ENCODE results near the gene SMARCD2.

Gene SMARCD2

DNA sequence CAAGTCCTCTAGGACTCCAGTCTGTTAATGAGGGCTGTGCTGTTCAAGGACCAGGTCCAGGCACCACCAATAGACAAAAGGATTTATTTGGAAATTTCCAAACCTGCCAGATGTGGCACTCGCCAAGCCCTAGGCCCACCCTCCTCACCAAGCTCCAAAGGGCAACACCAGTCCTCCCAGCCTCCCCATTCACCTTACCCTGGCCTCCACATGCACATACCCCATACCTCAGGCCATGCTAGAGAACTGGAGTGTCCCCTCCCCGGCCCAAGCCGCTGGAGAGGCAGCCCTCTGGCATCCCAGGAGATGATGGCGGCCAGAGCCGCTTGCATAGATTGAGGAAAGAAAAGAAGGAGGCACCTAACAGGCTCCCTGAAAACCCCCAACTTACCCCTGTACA lies 10.5 kb downstream of the SMARCD2 start:
- FAIRE-seq, result no peak

DNA sequence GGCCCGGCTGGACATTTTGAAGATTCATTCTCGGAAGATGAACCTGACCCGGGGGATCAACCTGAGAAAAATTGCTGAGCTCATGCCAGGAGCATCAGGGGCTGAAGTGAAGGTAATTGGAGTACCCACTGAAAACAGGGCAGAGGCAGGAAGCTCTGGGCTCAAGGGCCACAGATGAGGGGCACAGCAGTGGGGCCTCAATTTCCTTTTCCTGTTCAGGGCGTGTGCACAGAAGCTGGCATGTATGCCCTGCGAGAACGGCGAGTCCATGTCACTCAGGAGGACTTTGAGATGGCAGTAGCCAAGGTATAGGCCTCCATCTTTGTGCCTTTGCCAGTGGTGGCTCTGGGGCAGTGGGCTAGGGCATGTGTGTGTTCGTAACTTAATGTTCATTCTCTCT lies 11.0 kb downstream of the SMARCD2 start:
- FAIRE-seq, result no peak

DNA sequence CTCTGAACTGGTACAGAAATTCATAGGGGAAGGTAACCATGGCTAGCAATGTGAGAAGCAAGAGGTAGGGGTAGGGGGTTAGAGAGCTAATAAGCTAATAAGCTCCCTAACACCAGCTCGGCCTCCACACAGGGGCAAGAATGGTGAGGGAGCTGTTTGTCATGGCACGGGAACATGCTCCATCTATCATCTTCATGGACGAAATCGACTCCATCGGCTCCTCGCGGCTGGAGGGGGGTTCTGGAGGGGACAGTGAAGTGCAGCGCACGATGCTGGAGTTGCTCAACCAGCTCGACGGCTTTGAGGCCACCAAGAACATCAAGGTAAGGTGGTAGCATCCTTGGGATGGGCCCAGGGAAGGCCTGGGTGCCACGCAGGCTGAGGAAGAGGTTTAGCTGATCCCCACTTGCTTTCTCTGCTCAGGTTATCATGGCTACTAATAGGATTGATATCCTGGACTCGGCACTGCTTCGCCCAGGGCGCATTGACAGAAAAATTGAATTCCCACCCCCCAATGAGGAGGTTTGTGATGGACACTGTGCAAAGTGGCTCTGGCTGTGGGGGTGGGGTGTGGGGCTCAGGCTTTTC lies 11.5 kb downstream of the SMARCD2 start:
- FAIRE-seq, result no peak

DNA sequence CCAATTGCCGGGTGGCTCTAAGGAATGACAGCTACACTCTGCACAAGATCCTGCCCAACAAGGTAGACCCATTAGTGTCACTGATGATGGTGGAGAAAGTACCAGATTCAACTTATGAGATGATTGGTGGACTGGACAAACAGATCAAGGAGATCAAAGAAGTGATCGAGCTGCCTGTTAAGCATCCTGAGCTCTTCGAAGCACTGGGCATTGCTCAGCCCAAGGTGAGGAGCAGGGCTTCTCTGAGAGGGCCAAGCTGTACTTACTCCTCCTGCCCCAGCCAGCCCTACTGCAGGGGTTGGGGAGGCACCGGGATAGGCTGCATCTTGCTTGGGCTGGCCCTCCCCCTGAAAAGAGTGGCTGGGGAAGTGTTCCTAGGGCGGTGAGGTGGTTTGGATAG lies 12.2 kb downstream of the SMARCD2 start:
- FAIRE-seq, result no peak

DNA sequence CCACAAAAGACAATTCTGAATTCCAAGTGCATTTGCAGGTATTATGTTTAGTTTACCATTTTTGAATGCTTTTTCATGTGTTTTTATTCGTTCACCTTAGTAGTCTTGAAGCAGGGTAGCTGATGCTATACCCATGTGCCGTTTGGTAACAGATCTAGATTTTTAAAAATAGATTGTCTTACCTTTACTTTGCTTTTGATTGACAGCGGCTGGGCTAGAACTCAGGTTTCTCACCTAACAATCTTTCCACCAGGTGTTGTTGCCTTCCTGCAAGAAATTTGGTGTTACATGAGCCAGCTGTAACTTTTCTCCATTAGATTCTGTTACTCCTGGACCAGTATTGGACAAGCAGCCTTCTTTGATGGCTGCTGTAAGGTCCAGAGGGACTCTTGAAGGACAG lies 13.5 kb downstream of the SMARCD2 start:
- FAIRE-seq, result no peak

DNA sequence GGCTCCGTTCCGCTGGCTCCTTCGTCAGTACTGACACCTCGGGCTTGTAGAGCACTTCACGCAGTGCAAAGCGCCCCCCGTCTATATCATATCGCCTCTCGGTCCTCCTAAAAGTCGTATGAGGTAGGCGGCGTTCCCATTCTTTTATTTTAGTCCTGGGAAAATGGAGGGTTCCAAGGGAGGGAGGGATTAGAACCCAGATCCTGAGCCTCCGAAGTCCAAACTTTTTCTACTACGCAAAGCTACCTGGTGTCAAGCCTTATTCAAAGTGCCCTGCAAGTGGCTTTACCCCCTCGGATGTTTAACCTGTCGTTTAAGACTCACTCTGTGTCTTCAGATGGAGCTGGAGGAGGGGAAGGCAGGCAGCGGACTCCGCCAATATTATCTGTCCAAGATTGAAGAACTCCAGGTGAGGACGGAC lies 14.7 kb downstream of the SMARCD2 start:
- no peak for FAIRE-seq

DNA sequence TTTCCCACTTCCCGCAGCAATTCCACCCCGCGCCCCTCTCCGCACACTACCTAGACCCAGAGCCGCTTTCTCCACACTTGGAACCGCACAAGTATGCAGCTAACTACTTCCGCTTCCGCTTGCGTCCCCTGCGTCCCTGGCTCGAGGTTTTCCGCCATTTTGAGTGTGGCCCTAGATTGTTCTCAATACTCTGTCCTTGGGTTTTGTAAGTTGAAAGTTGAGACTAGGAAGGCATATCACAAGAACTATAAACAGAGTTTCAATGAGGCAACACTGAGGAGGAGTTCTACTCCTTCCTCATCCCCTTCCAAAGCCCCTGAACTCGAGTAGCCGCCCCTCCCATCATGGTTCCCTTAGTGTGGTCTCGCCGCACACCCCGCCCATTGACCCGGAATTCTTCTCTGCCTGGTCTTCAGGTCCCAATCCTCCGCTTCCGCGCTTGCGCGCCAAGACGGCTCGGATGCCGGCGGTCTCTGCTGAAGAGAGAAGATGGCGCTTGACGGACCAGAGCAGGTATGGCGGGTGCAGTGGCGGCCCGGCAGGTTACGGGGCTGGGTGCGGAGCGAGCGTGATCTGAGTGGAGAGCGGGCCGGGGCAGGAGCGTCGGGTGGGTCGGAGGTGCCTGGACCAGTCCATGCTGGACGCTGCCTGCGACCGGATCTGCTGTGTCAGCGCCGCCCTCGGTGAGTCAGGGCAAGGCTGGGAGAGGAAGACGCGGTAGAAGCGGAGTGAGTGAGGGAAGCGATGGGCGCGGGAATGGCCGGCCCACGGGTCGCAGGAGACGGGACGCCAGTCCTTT lies 15.3 kb downstream of the SMARCD2 start, which contains the start of the genes FTSJ3 and PSMC5:
FTSJ3 (minus strand) TSS at position 662 of the 799 bp plus-strand sequence. CDS start 761 bp downstream, outside the sequence.
PSMC5 (plus strand) TSS at position 430 of the 799 bp plus-strand sequence; CDS start at position 490, 60 bp downstream.
- no peak for FAIRE-seq

DNA sequence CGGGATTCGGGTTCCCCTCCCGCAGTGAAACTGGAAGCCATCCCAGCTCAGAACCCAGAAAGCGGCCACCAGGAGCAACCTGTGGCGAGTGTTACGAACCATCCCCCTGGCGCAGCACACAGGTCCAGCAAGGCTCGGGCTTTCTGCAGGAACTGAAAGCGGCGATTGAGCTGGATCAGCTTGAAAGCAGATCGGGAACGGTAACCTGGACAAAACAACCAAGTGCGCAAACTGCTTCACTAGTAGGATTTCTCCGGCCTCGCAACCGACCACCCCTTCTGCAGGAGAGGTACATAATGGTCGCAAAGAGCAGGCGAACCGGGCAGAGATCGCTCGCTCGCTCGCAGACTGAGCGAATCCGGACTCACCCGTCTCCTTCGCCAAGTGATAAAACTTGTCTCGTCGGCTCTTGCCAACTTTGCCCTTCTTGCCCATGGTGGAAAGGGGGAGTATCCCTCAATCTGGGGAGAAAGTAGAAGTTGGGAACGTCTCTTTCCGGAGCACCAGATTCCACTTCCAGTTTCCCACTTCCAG lies 15.9 kb downstream of the SMARCD2 start:
- no peak for FAIRE-seq

DNA sequence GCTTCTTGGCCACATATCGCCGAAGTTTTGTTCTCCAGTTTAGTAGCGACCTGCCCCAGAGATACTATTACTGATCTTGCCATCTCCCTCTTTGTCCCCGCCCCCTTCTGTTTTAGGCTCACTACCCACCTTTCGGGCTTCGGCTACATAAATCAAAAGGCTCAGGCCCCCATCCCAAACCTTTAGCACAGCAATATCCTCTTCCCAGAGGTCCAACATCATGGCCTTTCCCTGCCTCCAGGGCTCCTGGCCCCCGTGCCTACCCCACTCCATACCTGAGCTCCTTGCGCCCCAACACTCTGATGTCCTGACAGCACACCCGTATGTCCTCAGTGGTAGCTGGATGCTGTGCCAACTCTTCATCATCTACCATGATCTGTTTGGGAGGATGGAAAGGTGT lies 18.1 kb downstream of the SMARCD2 start:
- no peak for FAIRE-seq

DNA sequence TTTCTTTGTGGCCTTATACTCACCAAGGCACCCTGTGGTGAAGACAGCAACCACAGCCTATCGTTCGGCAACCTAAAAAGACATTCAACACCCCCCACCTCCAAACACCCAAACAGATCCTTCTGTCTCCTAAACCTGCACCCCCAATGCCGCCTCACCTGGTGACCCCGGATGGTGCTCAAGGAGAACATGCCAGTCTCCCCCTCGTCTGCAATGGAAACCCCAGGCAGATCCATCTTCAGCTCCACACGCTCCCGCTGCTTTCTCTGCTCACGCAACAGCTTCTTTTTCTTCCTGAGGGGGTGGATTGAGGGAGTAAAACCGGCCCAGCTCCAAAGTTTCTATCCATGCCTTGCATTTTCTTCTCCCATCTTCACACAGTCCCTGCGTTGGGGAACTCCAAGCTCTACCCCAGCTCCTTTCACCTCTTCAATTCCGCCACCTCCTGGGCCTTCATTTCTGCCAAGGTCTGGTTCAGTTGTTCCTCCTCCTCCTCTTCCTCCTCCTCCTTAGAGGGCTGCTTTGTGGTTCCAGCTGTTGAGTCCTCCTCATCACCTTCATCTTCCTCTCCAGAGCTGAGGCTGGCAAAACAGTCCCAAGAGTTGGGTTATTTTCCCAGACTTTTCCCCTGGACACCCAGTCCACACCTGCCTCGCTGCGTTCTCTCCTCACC lies 18.7 kb downstream of the SMARCD2 start:
- FAIRE-seq, result no peak

DNA sequence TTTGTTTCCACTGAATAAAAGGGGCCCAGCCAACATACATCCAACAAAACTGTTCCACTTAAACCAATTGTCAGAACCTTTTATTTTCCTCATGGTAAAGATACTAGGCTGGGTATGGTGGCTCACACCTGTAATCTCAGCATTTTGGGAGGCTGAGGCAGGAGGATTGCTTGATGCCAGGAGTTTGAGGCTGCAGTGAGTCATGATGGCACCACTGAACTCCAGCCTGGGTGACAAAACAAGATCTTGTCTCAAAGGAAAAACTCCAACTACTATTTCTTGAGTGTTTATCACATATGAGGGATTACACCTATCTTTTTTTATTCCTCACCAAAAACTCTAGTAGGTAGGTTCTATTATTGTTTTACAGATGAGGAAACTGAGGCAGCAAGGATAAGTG lies 19.9 kb downstream of the SMARCD2 start:
- no peak for FAIRE-seq

DNA sequence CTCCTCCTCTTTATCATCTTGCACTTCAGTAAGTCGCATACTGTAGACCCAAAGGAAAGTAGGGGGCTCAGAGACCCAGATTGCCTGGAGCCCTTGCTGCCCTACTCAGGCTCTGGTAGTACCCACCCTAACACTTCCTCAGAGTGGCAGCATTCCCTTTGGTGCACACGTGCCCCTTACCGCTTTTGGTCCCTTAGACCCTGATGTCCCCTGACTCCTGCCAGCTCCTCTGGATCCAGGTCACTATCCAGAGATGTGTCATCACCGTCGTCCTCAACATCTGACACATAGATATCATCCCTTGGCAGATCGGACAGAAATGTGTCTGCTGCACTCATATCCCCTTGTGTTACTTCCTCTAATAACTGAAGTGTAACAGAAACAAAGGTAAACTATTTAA lies 20.7 kb downstream of the SMARCD2 start:
- no peak for FAIRE-seq

DNA sequence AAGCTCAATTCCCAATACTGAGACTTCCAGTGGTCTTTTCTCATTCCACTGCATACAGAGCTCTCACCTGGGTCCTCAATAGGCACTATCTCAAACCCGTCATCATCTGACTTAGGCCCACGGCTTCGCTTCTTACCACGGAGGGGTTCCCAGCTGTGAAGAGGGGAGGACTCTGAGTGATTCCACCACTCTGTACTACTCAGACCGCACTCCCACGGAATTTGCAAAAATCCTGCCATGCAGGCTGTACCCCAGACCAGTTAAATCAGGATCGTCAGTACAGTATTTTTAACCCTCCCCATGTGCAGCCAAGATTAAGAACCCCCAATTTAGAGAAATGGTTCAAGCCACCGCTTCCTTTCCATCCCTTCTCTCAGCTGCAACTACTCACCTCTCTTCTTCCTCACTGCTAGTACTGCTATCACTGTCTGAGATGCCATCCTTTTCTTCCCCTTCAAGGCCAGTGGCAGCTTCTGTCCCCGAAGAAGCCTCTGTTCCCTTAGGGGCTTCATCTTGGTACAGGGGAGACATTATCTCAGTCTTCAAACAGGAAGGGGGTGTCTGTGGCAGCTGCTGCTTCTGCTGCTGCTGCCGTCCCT lies 21.4 kb downstream of the SMARCD2 start:
- no peak for FAIRE-seq

DNA sequence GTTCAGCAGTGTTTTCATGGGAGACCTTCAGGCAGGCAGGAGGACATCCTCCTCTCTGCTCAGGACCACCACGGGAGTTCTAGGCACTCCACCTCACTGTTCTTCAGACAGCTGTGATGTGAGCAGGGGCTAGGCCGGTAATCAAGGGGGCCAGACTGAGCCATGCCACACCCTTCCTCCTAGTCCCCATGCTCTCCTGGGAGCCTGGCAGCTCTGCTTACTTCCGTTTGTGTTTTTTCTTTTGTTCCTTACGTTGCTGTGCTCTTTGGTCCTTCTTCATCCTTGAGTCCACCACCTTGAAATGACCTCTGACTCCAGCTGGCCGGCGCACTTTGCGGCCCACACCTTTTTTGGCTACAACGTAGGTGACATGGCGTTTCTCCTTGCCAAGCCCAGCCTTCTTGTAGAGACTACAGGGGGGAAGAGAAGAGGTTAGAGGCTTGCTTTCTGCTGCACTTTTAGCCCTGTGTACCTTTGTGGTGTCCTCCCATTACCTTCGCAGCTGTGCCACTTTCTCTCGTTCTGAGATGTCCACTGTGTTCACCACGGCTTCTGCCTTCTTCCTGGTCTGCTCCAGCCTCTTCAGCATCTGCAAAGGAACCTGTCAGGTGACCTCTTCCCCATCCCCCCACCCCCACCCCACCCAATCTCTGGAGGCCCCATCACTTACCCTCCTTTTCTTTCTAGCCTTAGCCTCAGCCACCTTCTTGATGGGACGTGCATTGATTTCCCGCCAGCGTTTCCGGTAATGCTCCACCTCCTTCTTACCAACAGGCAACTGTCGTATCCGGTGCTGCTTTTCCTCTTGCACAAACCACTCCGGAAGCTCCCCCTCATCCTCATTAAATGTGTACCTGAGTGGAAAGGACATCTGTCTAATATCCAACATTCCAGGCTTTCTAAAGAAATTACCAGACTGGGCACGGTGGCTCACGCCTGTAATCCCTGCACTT lies 22.6 kb downstream of the SMARCD2 start:
- FAIRE-seq, result no peak

DNA sequence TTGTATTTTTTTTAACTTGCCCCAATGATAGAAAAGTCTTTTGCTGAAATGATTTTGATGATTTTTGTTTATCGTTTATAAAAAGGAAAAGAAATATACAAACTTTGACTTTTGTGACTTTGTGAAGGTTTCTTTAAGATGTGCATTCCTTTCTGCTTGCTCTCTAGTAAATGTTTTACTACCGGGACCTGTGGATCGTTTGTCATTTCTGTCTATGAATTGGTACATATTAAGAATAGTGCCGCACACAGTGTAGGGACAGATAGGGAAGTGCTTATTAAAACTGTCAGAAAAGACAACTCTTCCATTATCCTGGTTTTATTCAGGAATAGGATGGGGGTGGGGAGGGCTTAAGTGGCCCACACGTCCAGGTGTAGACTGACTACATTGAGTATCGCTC lies 23.4 kb downstream of the SMARCD2 start:
- no peak for FAIRE-seq

DNA sequence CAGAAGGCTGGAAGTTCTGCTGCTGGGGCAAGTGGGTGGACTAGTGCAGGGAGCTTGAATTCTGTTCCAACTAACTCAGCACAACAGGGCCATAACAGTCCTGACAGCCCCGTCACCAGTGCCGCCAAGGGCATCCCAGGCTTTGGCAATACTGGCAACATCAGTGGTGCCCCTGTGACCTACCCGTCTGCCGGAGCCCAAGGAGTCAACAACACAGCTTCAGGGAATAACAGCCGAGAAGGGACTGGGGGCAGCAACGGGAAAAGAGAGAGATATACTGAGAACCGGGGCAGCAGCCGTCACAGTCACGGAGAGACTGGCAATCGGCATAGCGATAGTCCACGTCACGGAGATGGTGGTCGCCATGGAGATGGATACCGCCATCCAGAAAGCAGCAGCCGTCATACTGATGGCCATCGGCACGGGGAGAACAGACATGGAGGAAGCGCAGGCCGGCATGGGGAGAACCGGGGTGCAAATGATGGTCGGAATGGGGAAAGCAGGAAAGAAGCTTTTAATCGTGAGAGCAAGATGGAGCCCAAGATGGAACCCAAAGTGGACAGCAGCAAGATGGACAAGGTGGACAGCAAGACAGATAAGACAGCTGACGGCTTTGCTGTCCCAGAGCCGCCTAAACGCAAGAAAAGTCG lies 24.6 kb downstream of the SMARCD2 start:
- no peak for FAIRE-seq

DNA sequence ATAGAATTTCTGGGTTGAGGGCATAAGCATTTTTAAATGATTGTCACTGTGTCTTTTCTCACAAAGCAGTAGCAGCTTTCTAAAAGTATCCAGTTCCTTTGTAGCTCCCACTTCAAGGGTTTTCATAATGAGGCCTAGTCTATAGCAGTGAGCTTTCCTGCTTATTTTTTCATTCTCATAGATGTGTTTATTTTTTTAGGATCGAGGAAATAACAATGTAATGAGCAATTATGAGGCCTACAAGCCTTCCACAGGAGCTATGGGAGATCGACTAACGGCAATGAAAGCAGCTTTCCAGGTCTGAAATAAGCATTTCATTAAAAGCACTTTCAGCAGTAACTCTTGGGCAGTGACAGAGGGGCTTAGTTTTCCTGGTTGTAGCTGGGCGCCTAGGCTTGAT lies 25.8 kb downstream of the SMARCD2 start:
- FAIRE-seq, result no peak

DNA sequence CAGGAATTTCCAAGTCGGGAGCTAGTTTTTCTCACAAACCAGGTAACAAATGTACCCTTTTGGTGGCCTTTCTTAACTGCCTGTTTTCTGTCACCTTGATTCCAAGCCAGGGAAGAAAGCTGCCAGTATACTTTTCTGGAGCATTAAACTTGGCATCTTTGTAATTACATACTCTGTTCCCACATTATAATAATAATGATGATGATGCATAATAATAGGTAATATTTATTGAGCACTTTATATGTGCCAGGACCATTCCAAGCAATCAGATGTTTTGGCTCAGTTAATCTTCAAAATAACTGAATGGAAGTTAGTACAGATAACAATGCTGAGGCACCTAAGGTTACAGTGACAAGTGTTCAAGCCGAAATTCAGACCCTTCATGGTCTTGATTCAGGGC lies 26.4 kb downstream of the SMARCD2 start:
- no peak for FAIRE-seq

DNA sequence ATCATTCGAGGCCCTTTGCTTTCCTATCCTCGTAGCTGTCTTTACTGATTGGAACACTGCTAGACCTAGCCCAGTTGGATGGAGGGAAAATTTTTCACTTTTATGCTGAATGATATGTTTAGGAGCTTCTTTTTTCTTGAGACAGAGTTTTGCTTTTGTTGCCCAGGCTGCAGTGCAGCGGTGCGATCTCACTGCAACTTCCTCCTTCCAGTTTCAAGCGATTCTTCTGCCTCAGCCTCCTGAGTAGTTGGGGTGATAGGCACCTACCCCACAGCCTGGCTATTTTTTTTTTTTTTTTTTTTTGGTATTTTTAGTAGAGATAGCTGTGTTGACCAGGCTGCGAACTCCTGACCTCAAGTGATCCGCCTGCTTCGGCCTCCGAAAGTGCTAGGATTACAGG lies 32.5 kb downstream of the SMARCD2 start:
- FAIRE-seq, result no peak

DNA sequence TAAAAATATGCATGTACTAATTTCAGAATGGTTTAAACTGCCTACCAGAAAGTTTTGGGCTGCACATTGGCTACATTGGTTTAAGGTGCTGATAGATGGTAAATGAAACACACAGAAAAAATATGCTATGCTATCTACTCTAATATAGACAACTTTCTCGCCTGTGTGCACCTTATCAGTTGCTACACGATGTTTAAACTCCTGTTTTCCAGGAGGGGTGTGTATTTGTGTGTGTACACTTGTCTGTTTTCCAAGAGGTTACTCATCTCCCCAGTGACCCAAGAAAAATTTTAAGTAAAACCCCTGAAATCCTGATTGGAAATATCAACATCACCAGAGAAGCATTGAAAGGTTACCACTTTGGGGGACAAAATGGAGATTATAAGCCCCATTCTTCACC lies 36.9 kb downstream of the SMARCD2 start:
- FAIRE-seq, result no peak

DNA sequence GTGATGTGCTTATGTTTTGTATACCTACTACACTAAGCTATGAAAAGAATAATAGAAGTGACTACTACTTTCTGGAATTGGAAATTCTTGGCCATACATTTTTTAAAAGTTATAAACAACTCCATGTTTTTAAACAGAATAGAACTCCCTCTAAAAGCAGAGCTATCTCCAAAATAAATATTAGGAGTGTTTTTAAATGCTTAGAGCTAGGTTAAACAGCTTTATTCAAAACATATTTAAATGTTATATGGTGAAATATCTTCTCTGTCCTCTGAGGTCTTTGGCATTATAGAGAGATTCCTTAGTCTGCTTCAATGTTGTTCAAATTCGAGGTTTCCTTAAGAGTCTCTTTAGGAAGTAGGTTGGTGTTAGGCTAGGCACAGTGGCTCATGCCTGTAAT lies 38.2 kb downstream of the SMARCD2 start:
- no peak for FAIRE-seq
